HG02759 (cell line): ENCODE data around the gene PPP1CB.
"Not testable (repeated sequence)": the region's sequence is repeated elsewhere in the genome, so short reads cannot be mapped to it uniquely, and the experiment has no call there.

Source experiments
- ATAC-seq: cut with Tn5 transposase; IDR thresholded peaks from one replicate; pipeline ENCODE4 v1.9.1; 2021; ENCODE audit warnings: mild to moderate bottlenecking, moderate library complexity; ENCODE audit not compliant: unreplicated experiment

PPP1CB gene

DNA sequence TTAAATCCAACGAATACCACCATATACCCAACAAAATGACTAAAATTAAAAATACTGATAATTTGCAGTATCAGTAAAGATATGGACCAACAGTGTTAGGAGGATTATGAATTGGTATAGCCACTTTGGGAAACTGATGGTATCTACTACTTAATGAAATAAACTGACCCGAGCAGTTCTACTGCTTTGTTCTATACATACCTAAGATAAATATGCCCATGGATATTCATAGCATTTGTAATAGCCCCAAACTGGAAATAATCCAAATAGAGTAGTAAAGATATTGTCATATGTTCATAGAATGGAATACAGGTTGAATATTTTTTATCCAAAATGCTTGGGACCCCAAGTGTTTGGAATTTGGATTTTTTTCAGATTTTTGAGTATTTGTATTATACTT, 20.7 kb downstream of the PPP1CB start:
- no peak for ATAC-seq

DNA sequence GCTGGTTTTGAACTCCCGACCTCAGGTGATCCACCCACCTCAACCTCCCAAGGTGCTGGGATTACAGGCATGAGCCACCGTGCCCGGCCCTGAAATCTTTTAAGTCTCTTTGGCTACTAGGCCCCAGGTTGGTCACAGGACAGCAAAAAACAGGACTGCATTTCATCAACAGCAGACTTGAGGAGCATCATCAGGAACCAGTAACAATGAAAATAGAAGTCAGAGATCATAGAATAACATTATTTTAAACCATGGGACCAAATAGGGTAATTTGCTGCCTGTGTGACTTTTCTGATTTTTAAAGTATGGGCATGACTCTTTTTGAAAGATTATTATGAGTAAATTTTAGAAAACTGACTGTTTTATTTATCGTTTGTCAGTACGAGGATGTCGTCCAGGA, 24.8 kb downstream of the PPP1CB start:
- ATAC-seq: no peak

DNA sequence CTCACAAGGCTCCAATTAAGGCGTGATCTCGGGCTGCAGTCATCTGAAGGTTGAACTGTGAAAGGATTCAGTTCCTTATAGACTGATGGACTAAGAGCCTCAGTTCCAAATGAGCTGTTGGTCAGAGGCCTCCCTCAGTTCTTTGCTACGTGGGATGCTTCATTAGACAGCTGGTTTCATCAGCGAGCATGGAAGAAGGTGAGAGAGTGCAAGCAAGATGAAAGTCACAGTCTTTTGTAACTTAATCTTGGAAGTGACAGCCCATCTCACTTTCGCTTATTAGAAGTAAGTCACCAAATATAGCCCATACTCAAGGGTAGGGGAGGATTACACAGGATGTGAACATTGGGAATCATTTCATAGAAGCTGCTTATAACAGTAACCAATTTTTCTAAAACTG, 26.8 kb downstream of the PPP1CB start:
- no peak for ATAC-seq

DNA sequence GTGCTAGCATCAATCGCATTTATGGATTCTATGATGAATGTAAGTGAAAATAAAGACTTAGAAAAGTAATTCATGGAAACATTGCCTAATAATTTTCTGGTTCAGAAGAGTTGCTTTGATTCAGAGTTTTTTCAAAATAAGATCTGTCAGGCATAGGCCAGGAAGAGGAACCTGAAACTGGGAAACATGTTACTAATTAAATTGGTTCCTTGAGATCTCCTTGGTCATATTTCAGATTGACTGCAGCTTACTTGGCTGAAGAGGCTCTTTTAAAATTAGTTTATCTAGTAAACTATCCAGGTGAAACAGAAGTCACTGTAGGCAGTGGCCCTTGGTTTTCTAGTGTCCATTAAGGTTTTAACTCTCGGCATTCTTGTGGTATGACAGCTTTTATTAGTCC, 27.4 kb downstream of the PPP1CB start:
- no peak for ATAC-seq

DNA sequence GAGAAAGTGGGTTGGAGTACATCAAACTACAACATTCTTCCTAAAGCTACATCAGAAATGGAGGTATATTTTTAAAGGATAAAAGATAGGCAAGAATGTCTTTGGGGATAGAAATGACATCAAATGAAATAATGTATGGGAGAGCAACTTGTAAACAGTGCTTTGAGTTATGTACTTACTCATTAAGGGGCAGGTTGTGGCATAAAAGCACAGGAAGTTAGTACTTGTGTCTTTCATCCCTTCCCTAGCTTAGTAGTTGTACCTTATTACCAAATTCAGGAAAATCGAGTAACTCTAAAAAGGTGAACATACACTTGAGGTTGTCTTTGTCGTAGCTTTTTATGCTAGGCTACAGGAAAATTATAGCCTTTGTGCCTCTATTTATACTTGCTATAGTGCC, 28.9 kb downstream of the PPP1CB start:
- ATAC-seq: no peak

DNA sequence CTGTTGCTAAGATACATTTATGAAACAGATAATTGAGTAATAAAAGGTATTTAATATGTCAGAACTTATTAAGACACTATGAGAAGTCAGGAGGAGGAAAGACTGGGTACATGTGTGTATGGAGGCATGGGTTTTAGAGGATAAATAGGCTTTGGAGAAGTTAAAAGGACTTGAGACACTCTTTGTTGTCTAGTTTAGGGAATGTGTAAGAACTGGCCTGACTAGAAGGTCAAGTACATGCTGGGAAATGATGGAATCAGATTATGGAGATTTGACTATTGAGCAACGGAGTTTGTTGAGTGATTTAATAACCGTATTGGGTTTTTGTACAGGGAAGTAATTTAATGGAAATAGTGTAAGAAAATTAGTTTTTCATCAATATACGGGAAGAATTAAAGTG, 30.8 kb downstream of the PPP1CB start:
- no peak for ATAC-seq

DNA sequence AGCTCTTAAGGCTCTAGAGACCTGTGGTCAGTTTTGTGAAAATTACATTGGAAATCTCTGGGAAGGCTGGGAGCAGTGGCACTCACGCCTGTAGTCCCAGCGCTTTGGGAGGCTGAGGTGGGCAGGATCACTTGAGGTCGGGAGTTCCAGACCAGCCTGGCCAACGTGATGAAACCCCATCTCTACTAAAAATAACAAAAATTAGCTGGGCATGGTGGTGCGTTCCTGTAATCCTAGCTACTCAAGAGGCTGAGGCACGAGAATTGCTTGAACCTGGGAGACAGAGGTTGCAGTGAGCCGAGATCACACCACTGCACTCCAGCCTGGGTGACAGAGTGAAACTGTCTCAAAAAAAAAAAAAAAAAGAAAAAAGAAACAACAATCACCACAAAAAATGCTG, 32.9 kb downstream of the PPP1CB start:
- not testable (repeated sequence) for ATAC-seq

DNA sequence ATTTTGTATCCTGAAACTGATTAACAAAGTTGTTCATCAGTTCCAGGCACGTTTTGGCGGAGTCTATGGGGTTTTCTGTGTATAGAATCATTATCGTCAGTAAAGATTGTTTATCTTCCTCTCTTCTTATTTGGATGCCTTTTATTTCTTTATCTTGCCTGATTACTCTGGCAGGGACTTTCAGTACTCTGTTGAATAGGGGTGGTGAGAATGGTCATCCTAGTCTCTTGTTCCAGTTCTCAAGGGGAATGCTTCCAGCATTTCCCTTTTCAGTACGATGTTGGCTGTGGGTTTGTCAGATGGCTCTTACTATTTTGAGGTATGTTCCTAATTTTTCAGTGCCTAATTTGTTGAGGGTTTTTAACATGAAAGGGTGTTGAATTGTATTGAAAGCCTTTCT, 45.0 kb downstream of the PPP1CB start:
- ATAC-seq: no peak

DNA sequence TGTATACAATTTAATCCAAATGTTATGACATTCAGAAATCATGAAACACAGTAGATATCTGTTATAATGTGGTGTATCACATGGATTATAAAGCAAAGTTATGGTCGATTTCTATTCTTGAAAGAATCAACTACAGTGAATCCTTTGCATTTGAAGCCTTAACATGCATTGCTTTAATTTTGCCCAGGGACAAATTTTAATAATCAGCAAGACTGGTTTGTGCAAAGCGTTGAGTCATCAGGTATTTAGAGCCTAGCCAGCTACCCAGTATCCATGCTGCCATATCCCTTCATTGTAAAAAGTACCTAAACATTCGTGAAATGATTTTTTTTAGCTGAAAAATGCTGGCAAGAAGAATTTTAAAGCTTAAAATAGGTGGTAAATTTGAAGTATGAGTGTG, 50.1 kb downstream of the PPP1CB start:
- no peak for ATAC-seq

DNA sequence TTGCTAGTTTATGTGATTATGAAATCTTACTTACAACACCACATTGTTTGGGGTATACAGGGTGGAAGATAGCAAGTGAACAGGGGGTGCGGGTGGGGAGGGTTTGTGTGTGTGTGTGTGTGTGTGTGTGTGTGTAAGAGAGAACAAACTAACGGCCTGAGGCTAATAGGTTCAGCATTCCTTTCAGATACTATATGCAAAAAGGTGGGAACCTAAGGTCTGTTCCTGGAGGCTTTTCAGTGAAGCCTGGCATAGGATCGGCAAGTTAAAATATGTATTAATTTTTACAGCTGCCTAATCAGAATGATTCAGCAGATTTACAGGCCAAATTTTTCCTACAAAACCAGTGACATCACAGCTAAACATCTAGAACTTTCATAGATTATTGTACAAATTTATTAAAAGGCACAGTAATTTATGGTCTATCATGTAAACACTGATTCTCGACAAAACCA, 51.4 kb downstream of the PPP1CB start:
- no peak for ATAC-seq

DNA sequence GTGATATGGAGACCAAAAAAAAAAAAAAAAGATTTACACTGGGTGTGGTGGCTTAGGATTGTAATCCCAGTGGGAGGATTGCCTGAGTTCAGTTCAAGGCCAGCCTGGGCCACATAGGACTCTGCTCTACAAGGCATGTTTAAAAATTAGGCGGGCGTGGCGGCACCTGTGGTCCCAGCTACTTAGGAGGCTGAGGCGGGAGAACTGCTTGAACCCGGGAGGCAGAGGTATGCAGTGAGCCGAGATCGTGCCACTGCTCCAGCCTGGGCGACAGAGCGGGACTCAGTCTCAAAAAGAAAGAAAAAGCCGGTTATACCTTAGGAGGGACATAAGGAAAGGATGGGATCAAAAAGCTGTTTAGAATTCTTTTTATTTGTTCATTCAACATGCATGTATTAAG, 58.3 kb downstream of the PPP1CB start:
- no peak for ATAC-seq

DNA sequence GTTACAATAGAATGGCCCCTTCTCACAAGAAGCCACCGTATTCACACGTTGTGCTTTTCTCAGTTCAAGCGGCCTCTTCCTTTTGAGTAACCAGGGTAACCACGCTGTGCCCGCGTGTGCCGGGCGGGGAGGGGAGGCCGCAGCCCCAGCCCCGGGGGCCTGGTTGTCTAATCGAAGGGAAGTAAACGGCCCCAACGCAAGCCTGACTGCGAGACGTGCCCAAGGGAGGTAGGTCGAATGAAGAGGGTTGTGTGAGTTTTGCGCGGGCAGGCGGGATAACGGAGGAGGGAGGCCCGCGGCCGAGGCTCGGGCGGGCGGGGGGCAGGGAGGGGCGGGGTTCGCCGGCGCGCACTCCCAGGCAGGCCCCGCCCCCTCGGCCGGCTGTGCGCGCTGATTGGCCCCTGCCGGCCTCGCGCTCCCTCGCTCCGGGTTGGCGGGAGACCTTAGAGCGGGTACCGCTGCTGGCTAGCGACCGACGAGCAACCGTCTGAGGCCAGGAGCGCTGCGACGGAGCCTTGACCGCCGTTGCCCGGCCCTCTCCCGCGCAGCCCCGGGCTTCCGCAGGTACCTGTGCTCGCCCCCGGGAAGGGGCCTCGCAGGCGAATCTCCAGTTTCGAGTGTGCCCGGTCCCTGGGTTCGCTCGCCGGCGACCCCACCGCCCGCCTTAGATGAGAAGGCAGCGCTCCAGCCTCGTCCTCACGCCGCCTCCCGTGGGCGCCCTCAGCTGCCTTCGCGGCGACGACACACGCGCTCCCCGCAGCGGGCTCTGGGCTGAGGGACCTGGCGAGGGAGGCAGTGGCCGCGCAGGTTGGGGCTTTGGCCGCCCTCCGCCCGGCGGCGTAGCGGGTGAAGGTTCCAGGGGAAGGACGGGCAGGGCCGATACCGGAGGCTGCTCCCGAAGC, 59.0 kb downstream of the PPP1CB start, which contains the start of gene SPDYA:
TSS of gene SPDYA (plus strand) at position 451 of the 902 bp plus-strand sequence. CDS start 5,181 bp downstream, outside the sequence.
- peak; percentile 87 for ATAC-seq

DNA sequence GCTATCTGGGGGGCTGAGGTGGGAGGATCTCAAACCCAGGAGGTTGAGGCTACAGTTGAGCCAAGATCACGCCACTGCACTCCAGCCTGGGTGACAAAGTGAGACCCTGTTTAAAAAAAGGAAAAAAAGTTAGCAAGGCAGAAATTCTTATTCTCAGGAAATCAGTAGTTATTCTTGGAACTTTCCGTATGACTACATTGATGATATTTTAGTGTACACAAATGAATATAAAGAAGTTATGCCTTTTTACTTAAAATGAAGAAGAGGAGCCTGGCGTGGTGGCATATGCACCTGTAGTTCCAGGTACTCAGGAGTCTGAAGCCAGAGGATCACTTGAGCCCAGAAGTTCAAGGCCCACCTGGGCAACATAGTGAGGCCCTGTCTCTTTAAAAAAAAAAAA, 66.4 kb downstream of the PPP1CB start:
- ATAC-seq: no peak

DNA sequence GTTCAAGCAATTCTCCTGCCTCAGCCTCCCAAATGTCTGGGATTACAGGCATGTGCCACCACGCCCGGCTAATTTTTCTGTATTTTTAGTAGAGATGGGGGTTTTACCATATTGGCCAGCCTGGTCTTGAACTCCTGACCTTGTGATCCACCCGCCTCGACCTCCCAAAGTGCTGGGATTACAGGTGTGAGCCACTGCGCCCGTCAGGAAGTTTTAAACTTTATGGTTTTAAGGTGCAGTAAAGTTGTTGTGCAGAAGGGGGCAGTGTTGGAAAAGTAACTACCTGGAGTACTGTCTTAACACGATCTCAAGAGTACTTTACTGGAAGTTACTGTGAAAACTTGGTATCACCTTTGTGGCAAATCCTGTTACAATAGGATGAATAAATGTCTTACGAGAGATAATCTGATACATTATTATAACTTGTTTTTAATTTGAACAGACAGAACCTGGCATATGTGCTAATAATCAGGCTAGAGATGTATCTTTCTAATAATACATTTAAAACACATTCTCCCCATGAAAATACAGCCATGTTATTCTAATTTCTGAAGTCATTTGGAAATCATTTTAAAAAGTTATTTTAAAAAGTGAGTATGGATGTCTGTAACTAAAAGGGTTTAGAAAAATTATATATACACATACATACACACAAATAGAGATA, 69.8 kb downstream of the PPP1CB start:
- no peak for ATAC-seq

DNA sequence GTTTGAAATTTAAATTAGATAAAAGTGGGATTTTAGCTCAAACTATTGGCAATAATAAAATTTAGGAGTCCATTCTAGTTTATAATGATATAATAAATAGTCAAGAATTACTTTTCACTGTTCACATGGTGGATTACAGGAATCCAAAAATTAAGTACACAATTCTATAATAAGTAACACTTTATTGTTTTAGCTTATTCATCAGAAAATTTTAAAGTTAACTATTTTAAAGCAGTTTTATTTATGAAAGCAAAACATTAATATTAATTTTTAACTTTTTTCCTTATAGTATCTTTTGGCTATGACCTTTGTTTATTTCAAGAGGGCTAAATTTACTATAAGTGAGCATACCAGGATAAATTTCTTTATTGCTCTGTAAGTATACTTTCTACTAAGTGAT, 70.4 kb downstream of the PPP1CB start:
- ATAC-seq: no peak

DNA sequence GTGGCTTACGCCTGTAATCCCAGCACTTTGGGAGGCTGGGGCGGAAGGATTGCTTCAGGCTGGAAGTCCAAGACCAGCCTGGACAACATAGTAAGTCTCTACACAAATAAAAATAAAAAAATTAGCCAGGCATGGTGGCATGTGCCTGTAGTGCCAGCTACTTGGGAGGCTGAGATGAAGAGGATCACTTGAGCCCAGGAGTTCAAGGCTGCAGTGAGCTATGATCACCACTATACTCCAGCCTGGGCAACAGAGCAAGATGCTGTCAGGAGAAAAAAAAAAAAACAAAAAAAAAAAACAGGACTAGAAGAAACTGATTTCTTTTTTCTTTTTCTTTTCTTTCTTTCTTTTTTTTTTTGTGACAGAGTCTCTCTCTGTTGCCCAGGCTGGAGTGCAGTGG, 72.6 kb downstream of the PPP1CB start:
- no peak for ATAC-seq

DNA sequence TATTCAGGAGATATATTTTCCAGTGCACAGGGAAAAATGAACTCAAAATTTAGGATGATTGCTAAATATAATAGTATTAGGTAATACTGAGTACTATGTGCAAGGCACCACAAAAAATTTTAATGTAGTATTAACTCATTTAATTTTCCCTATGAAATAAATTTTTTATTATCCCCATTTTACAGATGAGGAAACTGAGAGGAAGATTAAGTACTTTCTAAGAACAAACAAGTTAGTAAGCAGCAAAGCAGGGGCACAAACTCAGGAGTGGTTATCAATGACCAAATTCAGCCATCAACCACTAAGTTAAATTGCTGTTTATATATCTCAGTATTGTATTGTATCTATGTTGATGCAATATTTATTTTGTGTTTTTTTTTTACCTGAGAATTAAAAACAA, 73.2 kb downstream of the PPP1CB start:
- no peak for ATAC-seq

DNA sequence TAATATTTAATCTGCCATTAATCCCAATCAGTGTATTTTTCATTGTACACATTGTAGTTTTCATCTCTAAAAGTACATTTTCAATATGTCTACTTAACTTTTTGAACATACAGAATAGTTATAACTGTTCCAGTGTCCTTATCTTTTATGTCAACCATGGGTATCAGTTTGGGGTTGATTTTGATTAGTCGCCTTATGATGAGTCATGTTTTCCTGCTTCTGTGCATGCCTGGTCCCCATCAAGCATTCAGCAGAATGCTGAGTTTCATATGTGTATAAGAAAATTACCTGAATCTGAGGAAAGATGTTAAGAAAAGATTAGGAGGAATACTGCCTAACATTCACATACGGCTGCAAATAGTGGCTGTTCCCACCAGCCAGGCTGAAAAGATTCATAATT, 76.8 kb downstream of the PPP1CB start:
- ATAC-seq: no peak

DNA sequence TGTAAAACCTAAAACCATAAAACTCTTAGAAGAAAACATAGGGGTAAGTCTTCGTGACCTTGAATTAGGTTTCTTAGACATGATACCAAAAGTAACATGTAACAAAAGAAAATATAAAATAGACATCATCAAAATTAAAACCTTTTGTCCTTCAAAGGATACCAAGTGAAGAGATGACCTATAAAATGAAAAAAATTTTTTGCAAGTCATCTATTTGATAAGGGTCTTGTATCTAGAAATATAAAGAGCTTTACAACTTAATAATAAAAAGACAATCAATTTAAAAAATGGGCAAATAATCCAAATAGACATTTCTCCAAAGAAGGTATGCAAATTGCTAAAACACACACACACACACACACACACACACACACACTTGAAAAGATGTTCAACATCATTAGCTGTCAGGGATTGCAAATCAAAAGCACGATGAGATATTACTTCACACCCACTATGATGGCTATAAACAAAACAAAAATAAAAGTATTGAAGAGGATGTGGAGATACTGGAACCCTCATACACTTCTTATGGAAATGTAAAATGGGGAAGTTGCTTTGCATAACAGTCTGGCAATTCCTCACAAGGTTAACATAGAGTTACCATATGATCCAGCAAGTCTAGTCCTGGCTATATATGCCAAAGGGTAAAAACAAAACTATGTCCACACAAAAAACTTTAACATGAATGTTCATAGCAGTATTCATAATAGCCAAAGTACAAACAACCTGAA, 82.3 kb downstream of the PPP1CB start:
- ATAC-seq: no peak

DNA sequence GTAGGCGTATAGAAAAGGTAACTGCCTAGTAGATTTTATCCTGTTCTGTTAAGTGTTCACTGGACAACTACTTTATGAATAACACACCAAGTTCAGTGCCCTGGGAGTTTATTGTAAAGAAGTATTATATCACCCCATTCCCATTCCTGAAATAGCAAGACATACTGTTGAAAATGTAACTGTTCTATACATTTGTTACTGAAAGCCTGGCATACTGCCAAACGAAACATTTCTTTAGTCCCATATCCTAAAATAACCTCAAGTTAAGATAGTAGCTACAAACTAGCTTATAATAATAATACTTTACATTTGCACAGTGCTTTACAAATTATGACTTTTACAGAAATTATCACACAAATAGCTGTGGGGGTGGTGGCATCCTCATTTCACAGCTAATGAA, 84.2 kb downstream of the PPP1CB start:
- ATAC-seq: no peak

DNA sequence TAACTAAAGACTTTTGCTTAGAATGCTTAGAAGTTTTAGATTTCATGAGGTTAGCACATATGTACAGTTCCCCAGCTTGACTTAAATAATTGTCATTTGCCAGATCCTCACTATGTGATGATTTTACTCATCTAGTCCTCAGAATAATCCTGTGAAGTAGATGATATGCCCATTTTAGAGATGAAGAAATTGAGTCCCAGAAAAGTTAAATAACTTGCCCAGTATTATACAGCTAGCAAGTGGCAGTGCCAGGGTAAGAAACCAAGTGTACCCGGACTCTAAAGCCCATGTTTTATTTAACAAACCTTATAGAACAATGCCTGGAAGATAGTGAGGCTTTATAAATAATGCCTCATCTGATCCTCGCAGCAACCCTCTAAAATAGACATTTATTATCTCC, 87.3 kb downstream of the PPP1CB start:
- no peak for ATAC-seq

DNA sequence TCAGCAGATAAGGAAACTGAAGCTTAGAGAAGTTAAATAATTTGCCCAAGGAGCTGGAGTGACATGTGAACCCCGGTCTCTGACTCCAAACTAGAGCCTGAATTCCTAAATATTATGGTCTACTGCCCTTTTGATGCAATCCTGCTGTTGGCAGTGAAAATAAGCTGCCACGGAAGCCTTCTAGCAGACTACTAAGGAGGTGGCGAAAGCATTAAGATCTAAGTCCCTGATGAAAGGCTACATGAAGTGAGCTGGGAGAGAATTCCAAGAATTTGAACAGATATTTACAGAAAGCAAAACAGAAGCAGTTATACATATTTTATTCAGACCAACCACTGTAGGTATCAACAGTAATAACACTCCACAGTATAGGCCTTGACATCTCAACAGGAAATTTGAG, 90.4 kb downstream of the PPP1CB start:
- no peak for ATAC-seq
